ENCODE results near the gene MEIS1.

Gene MEIS1

GRCh38 chr2:66433945-66434678, 813 bp upstream of the MEIS1 start:
- in situ Hi-C loops (cut with HindIII; ENCODE audit: low sequenced_read_pairs), result loop anchor here (25.0 kb wide), 2 partner anchors 428 to 1603 kb away; no protein-coding TSS in a partner anchor
- DNase-seq (ENCODE audit: low read depth), result no peak
- peak overlapping the region; percentile 70 for H3K4me3 ChIP-seq (ENCODE audit: low read depth, low read length)
- no peak for TF ChIP-seq CTCF (IDR thresholded peaks at IDR 0.05; ENCODE audit: low read depth, low read length, missing control alignments)

- peak overlapping the region; percentile 70 for H3K4me3 ChIP-seq (ENCODE audit: low read depth, low read length)
- in situ Hi-C loops (cut with HindIII; ENCODE audit: low sequenced_read_pairs), result loop anchor here (25.0 kb wide), 2 partner anchors 427 to 1602 kb away; no protein-coding TSS in a partner anchor
- no peak for DNase-seq (ENCODE audit: low read depth)
- no peak for TF ChIP-seq CTCF (IDR thresholded peaks at IDR 0.05; ENCODE audit: low read depth, low read length, missing control alignments)
These were observed 587 bp downstream of the MEIS1 start for GRCh38 chr2:66435549-66435875.

GRCh38 chr2:66435963-66436362, 1.0 kb downstream of the MEIS1 start:
- no peak for DNase-seq (ENCODE audit: low read depth)
- TF ChIP-seq CTCF (IDR thresholded peaks at IDR 0.05; ENCODE audit: low read depth, low read length, missing control alignments), result no peak
- H3K4me3 ChIP-seq (ENCODE audit: low read depth, low read length), result peak overlapping the region; percentile 70
- in situ Hi-C loops (cut with HindIII; ENCODE audit: low sequenced_read_pairs), result loop anchor here (25.0 kb wide), 2 partner anchors 426 to 1601 kb away; no protein-coding TSS in a partner anchor

- DNase-seq (ENCODE audit: low read depth), result no peak
- in situ Hi-C loops (cut with HindIII; ENCODE audit: low sequenced_read_pairs), result loop anchor here (25.0 kb wide), 2 partner anchors 426 to 1601 kb away; no protein-coding TSS in a partner anchor
- peak overlapping the region; percentile 70 for H3K4me3 ChIP-seq (ENCODE audit: low read depth, low read length)
- no peak for TF ChIP-seq CTCF (IDR thresholded peaks at IDR 0.05; ENCODE audit: low read depth, low read length, missing control alignments)
These were observed 1.7 kb downstream of the MEIS1 start for GRCh38 chr2:66436581-66437001.

- in situ Hi-C loops (cut with HindIII; ENCODE audit: low sequenced_read_pairs), result loop anchor here (25.0 kb wide), 2 partner anchors 425 to 1600 kb away; no protein-coding TSS in a partner anchor
- no peak for DNase-seq (ENCODE audit: low read depth)
- H3K4me3 ChIP-seq (ENCODE audit: low read depth, low read length), result peak overlapping the region; percentile 70
- TF ChIP-seq CTCF (IDR thresholded peaks at IDR 0.05; ENCODE audit: low read depth, low read length, missing control alignments), result no peak
These were observed 2.3 kb downstream of the MEIS1 start for GRCh38 chr2:66437109-66437690.

GRCh38 chr2:66437691-66438497, 3.0 kb downstream of the MEIS1 start:
- in situ Hi-C loops (cut with HindIII; ENCODE audit: low sequenced_read_pairs), result loop anchor here (25.0 kb wide), 2 partner anchors 424 to 1599 kb away; no protein-coding TSS in a partner anchor
- H3K4me3 ChIP-seq (ENCODE audit: low read depth, low read length), result peak overlapping the region; percentile 70

More at GRCh38 chr2:66437691-66438497, 3.0 kb downstream of the MEIS1 start:
- no peak for TF ChIP-seq CTCF (IDR thresholded peaks at IDR 0.05; ENCODE audit: low read depth, low read length, missing control alignments)
- no peak for DNase-seq (ENCODE audit: low read depth)
